HEK293 (cell line): ENCODE results near the gene SS18.

Experiments
- CTCF ChIA-PET: fragments of 350-600 bp; formaldehyde crosslinking; extraction: SDS; loops from one replicate; lab custom pipeline; 2021; ENCODE audit warnings: antibody characterized with exemption; lab: Yijun Ruan, JAX
- POLR2A ChIA-PET: fragments of 300-600 bp; formaldehyde crosslinking; extraction: SDS; loops from one replicate; lab custom pipeline; 2020; ENCODE audit warnings: antibody characterized with exemption, inconsistent platforms; lab: Yijun Ruan, JAX
- H3K27ac ChIP-seq: fragments of 200-500 bp; sonication (Bioruptor generic); 2 replicates; pipeline ENCODE4 v1.5.1; 2014; ENCODE audit warnings: low read depth, low read length, control low read depth, inconsistent platforms; ENCODE audit errors: extremely low read depth
- H3K36me3 ChIP-seq, 2 experiments: fragments of 200-500 bp in 1 of 2; sonication (Bioruptor generic) in 1 of 2; 1 replicate in 1 of 2; 2 replicates in 1 of 2; pipeline ENCODE4 v1.5.1; 2014 to 2017; ENCODE audit warnings: inconsistent platforms in 2 of 2, low read length in 2 of 2; ENCODE audit not compliant: control insufficient read depth in 2 of 2, insufficient read depth in 1 of 2
- H3K4me1 ChIP-seq: fragments of 200-500 bp; sonication (Bioruptor generic); 2 replicates; pipeline ENCODE4 v1.5.1; 2014; ENCODE audit warnings: mild to moderate bottlenecking, low read length, inconsistent platforms; ENCODE audit not compliant: control insufficient read depth, insufficient read depth
- H3K4me3 ChIP-seq: 2 replicates; pipeline ENCODE4 v1.5.1; 2011; ENCODE audit warnings: low read depth, mild to moderate bottlenecking, control low read depth, low read length, moderate library complexity
- H3K9me3 ChIP-seq: fragments of 200-500 bp; sonication (Bioruptor generic); 2 replicates; pipeline ENCODE4 v1.5.1; 2014; ENCODE audit warnings: low read depth, low read length, inconsistent platforms; ENCODE audit not compliant: control insufficient read depth, insufficient read depth
- GFI1B ChIP-seq: fragments of 450-650 bp; formaldehyde crosslinking; IDR thresholded peaks from 2 replicates; pipeline ENCODE4 v1.5.1; 2016; ENCODE audit warnings: missing biosample characterization, missing genetic modification characterization
- PRDM2 ChIP-seq: fragments of 450-650 bp; formaldehyde crosslinking; IDR thresholded peaks from 2 replicates; pipeline ENCODE4 v1.5.1; 2016; ENCODE audit warnings: missing biosample characterization, missing genetic modification characterization, borderline replicate concordance
- SALL2 ChIP-seq: fragments of 450-650 bp; formaldehyde crosslinking; IDR thresholded peaks from 2 replicates; pipeline ENCODE4 v1.5.0; 2017; ENCODE audit warnings: missing biosample characterization, mild to moderate bottlenecking, missing genetic modification characterization, borderline replicate concordance
- SCRT1 ChIP-seq: fragments of 450-650 bp; formaldehyde crosslinking; IDR thresholded peaks from 2 replicates; pipeline ENCODE4 v1.5.1; 2016; ENCODE audit warnings: missing biosample characterization, missing genetic modification characterization, borderline replicate concordance
- TRIM28 ChIP-seq: IDR thresholded peaks from 2 replicates; pipeline ENCODE4 v1.6.1; 2011; ENCODE audit warnings: low read length, control low read depth, borderline replicate concordance
- ZBTB11 ChIP-seq: fragments of 450-650 bp; formaldehyde crosslinking; conservative IDR thresholded peaks from 2 replicates; pipeline ENCODE4 v1.5.1; 2016; ENCODE audit warnings: low read depth, missing biosample characterization, missing genetic modification characterization
- ZNF114 ChIP-seq: fragments of 450-650 bp; formaldehyde crosslinking; IDR thresholded peaks from 2 replicates; pipeline ENCODE4 v1.5.0; 2017; ENCODE audit warnings: missing biosample characterization, missing genetic modification characterization
- ZNF175 ChIP-seq: fragments of 450-650 bp; formaldehyde crosslinking; IDR thresholded peaks from 2 replicates; pipeline ENCODE4 v1.5.1; 2016; ENCODE audit warnings: missing biosample characterization, missing genetic modification characterization
- ZNF266 ChIP-seq: fragments of 450-650 bp; formaldehyde crosslinking; IDR thresholded peaks from 2 replicates; pipeline ENCODE4 v1.5.1; 2016; ENCODE audit warnings: missing biosample characterization, missing genetic modification characterization, low read depth
- ZNF501 ChIP-seq: fragments of 450-650 bp; formaldehyde crosslinking; IDR thresholded peaks from 2 replicates; pipeline ENCODE4 v1.5.1; 2016; ENCODE audit warnings: missing biosample characterization, missing genetic modification characterization
- ZNF510 ChIP-seq: fragments of 450-650 bp; formaldehyde crosslinking; IDR thresholded peaks from 2 replicates; pipeline ENCODE4 v1.5.1; 2018; ENCODE audit warnings: mild to moderate bottlenecking, missing genetic modification characterization, missing biosample characterization; ENCODE audit not compliant: insufficient replicate concordance
- ZNF548 ChIP-seq: fragments of 450-650 bp; formaldehyde crosslinking; IDR thresholded peaks from 2 replicates; pipeline ENCODE4 v1.5.1; 2016; ENCODE audit warnings: missing biosample characterization, missing genetic modification characterization
- ZNF658 ChIP-seq: fragments of 450-650 bp; formaldehyde crosslinking; IDR thresholded peaks from 2 replicates; pipeline ENCODE4; 2016; ENCODE audit warnings: missing biosample characterization, missing genetic modification characterization
- ZNF76 ChIP-seq: fragments of 450-650 bp; formaldehyde crosslinking; IDR thresholded peaks from 2 replicates; pipeline ENCODE4; 2016; ENCODE audit warnings: low read depth, missing biosample characterization, missing genetic modification characterization, borderline replicate concordance
- ZSCAN23 ChIP-seq: fragments of 450-650 bp; formaldehyde crosslinking; IDR thresholded peaks from 2 replicates; pipeline ENCODE4 v1.5.1; 2016; ENCODE audit warnings: missing biosample characterization, missing genetic modification characterization
- TF ChIP-seq, protein P1 (sequence below): fragments of 450-650 bp; formaldehyde crosslinking; IDR thresholded peaks from 2 replicates; pipeline ENCODE4 v1.5.1; 2017; ENCODE audit warnings: missing biosample characterization, mild to moderate bottlenecking, missing genetic modification characterization, moderate library complexity
- TF ChIP-seq, protein P2 (sequence below): fragments of 450-650 bp; formaldehyde crosslinking; IDR thresholded peaks from 2 replicates; pipeline ENCODE4 v1.5.1; 2016; ENCODE audit warnings: missing biosample characterization, missing genetic modification characterization
- TF ChIP-seq, protein P3 (sequence below): fragments of 450-650 bp; formaldehyde crosslinking; IDR thresholded peaks from 2 replicates; pipeline ENCODE4 v1.5.1; 2017; ENCODE audit warnings: missing biosample characterization, missing genetic modification characterization
- TF ChIP-seq, protein P4 (sequence below): fragments of 450-650 bp; formaldehyde crosslinking; IDR thresholded peaks from 2 replicates; pipeline ENCODE4 v1.5.1; 2016; ENCODE audit warnings: missing biosample characterization, missing genetic modification characterization

SS18 gene

DNA sequence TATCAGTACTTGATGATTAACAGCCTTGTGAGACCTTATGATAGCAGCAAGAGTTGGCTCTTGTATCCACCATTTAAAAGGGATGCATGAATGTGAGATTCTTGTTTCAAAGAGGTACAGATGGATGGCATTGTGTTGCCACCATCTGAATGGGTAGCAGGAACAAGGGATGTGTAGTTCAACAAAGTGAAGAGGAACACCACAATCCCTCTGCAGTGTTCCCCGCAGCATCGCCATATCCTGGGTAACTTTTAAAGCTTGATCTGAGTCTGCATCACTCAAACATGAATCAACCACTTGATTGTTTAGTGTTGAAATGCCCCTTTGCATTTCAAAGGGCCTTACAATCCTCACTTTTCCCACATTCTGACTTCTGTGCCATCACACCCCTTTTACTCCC, 106.7 kb downstream of the SS18 start:
- no peaks in the 10 kb centered on the region for H3K36me3 ChIP-seq
- no peak overlapping the region for H3K4me3 ChIP-seq
- TF ChIP-seq ZNF266 (tag by site-specific recombination) (no peak), ZNF76 (tag by site-specific recombination) (no peak), PRDM2 (tag by site-specific recombination) (no peak), GFI1B (tag by site-specific recombination) (no peak), SCRT1 (tag by site-specific recombination) (no peak), TRIM28 (no peak), ZNF501 (tag by site-specific recombination) (no peak), ZBTB11 (no peak), ZNF548 (tag by site-specific recombination) (no peak), ZSCAN23 (no peak), ZNF175 (tag by site-specific recombination) (no peak), ZNF658 (no peak), ZNF510 (tag by site-specific recombination) (no peak), ZNF114 (tag by site-specific recombination) (no peak), SALL2 (tag by site-specific recombination) (no peak)
- TF ChIP-seq, protein P1, sequence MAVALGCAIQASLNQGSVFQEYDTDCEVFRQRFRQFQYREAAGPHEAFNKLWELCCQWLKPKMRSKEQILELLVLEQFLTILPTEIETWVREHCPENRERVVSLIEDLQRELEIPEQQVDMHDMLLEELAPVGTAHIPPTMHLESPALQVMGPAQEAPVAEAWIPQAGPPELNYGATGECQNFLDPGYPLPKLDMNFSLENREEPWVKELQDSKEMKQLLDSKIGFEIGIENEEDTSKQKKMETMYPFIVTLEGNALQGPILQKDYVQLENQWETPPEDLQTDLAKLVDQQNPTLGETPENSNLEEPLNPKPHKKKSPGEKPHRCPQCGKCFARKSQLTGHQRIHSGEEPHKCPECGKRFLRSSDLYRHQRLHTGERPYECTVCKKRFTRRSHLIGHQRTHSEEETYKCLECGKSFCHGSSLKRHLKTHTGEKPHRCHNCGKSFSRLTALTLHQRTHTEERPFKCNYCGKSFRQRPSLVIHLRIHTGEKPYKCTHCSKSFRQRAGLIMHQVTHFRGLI (tag by site-specific recombination), result no peak
- TF ChIP-seq, protein P2, sequence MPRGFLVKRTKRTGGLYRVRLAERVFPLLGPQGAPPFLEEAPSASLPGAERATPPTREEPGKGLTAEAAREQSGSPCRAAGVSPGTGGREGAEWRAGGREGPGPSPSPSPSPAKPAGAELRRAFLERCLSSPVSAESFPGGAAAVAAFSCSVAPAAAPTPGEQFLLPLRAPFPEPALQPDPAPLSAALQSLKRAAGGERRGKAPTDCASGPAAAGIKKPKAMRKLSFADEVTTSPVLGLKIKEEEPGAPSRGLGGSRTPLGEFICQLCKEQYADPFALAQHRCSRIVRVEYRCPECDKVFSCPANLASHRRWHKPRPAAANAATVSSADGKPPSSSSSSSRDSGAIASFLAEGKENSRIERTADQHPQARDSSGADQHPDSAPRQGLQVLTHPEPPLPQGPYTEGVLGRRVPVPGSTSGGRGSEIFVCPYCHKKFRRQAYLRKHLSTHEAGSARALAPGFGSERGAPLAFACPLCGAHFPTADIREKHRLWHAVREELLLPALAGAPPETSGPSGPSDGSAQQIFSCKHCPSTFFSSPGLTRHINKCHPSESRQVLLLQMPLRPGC (tag by site-specific recombination), result no peak
- TF ChIP-seq, protein P3, sequence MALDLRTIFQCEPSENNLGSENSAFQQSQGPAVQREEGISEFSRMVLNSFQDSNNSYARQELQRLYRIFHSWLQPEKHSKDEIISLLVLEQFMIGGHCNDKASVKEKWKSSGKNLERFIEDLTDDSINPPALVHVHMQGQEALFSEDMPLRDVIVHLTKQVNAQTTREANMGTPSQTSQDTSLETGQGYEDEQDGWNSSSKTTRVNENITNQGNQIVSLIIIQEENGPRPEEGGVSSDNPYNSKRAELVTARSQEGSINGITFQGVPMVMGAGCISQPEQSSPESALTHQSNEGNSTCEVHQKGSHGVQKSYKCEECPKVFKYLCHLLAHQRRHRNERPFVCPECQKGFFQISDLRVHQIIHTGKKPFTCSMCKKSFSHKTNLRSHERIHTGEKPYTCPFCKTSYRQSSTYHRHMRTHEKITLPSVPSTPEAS (tag by site-specific recombination), result no peak
- TF ChIP-seq, protein P4, sequence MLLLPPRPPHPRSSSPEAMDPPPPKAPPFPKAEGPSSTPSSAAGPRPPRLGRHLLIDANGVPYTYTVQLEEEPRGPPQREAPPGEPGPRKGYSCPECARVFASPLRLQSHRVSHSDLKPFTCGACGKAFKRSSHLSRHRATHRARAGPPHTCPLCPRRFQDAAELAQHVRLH, result no peak
- ChIA-PET POLR2A (no interaction called here), CTCF (interaction anchor here (0.6 kb wide), 2 partner anchors 62 to 400 kb away, joined by 3 read pairs; no protein-coding TSS in a partner anchor)
- H3K27ac ChIP-seq, result no peak overlapping the region
- no peaks in the 10 kb centered on the region for H3K9me3 ChIP-seq
- H3K4me1 ChIP-seq, result no peaks in the 10 kb centered on the region
